ENCODE results near the gene RPAP3.

DNA sequence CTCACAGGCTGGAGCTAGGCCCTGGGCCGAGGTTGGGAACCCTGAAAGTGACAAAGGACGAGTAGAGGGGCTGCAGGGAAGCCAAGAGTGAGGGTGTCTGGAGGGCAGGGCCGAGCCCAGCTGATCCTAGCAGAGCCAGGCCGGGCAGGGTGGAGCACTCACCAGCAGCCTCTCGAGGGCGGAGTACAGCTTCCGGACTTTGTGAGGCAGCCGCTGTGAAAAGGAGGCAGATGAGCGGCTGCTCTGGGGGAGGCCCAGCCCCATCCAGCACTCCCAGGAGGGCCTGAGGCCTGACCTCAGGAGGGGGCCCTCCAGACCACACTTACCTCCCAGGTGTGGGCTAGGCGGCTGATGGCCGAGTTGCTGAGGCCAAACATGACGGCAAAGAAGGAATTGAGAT, 34.1 kb upstream of the RPAP3 start:
- TF ChIP-seq, protein P1, sequence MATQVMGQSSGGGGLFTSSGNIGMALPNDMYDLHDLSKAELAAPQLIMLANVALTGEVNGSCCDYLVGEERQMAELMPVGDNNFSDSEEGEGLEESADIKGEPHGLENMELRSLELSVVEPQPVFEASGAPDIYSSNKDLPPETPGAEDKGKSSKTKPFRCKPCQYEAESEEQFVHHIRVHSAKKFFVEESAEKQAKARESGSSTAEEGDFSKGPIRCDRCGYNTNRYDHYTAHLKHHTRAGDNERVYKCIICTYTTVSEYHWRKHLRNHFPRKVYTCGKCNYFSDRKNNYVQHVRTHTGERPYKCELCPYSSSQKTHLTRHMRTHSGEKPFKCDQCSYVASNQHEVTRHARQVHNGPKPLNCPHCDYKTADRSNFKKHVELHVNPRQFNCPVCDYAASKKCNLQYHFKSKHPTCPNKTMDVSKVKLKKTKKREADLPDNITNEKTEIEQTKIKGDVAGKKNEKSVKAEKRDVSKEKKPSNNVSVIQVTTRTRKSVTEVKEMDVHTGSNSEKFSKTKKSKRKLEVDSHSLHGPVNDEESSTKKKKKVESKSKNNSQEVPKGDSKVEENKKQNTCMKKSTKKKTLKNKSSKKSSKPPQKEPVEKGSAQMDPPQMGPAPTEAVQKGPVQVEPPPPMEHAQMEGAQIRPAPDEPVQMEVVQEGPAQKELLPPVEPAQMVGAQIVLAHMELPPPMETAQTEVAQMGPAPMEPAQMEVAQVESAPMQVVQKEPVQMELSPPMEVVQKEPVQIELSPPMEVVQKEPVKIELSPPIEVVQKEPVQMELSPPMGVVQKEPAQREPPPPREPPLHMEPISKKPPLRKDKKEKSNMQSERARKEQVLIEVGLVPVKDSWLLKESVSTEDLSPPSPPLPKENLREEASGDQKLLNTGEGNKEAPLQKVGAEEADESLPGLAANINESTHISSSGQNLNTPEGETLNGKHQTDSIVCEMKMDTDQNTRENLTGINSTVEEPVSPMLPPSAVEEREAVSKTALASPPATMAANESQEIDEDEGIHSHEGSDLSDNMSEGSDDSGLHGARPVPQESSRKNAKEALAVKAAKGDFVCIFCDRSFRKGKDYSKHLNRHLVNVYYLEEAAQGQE (IDR thresholded peaks at IDR 0.05; ENCODE audit: unreplicated experiment) = no peak
- TF ChIP-seq, protein P2, sequence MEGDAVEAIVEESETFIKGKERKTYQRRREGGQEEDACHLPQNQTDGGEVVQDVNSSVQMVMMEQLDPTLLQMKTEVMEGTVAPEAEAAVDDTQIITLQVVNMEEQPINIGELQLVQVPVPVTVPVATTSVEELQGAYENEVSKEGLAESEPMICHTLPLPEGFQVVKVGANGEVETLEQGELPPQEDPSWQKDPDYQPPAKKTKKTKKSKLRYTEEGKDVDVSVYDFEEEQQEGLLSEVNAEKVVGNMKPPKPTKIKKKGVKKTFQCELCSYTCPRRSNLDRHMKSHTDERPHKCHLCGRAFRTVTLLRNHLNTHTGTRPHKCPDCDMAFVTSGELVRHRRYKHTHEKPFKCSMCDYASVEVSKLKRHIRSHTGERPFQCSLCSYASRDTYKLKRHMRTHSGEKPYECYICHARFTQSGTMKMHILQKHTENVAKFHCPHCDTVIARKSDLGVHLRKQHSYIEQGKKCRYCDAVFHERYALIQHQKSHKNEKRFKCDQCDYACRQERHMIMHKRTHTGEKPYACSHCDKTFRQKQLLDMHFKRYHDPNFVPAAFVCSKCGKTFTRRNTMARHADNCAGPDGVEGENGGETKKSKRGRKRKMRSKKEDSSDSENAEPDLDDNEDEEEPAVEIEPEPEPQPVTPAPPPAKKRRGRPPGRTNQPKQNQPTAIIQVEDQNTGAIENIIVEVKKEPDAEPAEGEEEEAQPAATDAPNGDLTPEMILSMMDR (conservative IDR thresholded peaks at IDR 0.05; ENCODE audit: low read depth in 2 of 2) = no peak
- TF ChIP-seq EZH2phosphoT487 (IDR thresholded peaks at IDR 0.05; ENCODE audit: unreplicated experiment) (no peak), CREB1 (CRISPR knock-in tag; IDR thresholded peaks at IDR 0.05; ENCODE audit: low read depth) (no peak), EZH2 (IDR thresholded peaks at IDR 0.05; ENCODE audit: low read depth, unreplicated experiment) (no peak), POLR2AphosphoS5 (IDR thresholded peaks at IDR 0.05; ENCODE audit: low read depth) (no peak), ZNF114 (CRISPR knock-in tag; IDR thresholded peaks at IDR 0.05) (no peak), NANOG (IDR thresholded peaks at IDR 0.05; ENCODE audit: borderline replicate concordance) (no peak), JUNB (IDR thresholded peaks at IDR 0.05; ENCODE audit: unreplicated experiment) (no peak), STAT1 (IDR thresholded peaks at IDR 0.05; ENCODE audit: unreplicated experiment) (no peak), ZNF331 (CRISPR knock-in tag; IDR thresholded peaks at IDR 0.05; ENCODE audit: low read depth) (no peak)
- TF ChIP-seq, protein P3, sequence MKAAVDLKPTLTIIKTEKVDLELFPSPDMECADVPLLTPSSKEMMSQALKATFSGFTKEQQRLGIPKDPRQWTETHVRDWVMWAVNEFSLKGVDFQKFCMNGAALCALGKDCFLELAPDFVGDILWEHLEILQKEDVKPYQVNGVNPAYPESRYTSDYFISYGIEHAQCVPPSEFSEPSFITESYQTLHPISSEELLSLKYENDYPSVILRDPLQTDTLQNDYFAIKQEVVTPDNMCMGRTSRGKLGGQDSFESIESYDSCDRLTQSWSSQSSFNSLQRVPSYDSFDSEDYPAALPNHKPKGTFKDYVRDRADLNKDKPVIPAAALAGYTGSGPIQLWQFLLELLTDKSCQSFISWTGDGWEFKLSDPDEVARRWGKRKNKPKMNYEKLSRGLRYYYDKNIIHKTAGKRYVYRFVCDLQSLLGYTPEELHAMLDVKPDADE (IDR thresholded peaks at IDR 0.05) = no peak
- TF ChIP-seq, protein P4, sequence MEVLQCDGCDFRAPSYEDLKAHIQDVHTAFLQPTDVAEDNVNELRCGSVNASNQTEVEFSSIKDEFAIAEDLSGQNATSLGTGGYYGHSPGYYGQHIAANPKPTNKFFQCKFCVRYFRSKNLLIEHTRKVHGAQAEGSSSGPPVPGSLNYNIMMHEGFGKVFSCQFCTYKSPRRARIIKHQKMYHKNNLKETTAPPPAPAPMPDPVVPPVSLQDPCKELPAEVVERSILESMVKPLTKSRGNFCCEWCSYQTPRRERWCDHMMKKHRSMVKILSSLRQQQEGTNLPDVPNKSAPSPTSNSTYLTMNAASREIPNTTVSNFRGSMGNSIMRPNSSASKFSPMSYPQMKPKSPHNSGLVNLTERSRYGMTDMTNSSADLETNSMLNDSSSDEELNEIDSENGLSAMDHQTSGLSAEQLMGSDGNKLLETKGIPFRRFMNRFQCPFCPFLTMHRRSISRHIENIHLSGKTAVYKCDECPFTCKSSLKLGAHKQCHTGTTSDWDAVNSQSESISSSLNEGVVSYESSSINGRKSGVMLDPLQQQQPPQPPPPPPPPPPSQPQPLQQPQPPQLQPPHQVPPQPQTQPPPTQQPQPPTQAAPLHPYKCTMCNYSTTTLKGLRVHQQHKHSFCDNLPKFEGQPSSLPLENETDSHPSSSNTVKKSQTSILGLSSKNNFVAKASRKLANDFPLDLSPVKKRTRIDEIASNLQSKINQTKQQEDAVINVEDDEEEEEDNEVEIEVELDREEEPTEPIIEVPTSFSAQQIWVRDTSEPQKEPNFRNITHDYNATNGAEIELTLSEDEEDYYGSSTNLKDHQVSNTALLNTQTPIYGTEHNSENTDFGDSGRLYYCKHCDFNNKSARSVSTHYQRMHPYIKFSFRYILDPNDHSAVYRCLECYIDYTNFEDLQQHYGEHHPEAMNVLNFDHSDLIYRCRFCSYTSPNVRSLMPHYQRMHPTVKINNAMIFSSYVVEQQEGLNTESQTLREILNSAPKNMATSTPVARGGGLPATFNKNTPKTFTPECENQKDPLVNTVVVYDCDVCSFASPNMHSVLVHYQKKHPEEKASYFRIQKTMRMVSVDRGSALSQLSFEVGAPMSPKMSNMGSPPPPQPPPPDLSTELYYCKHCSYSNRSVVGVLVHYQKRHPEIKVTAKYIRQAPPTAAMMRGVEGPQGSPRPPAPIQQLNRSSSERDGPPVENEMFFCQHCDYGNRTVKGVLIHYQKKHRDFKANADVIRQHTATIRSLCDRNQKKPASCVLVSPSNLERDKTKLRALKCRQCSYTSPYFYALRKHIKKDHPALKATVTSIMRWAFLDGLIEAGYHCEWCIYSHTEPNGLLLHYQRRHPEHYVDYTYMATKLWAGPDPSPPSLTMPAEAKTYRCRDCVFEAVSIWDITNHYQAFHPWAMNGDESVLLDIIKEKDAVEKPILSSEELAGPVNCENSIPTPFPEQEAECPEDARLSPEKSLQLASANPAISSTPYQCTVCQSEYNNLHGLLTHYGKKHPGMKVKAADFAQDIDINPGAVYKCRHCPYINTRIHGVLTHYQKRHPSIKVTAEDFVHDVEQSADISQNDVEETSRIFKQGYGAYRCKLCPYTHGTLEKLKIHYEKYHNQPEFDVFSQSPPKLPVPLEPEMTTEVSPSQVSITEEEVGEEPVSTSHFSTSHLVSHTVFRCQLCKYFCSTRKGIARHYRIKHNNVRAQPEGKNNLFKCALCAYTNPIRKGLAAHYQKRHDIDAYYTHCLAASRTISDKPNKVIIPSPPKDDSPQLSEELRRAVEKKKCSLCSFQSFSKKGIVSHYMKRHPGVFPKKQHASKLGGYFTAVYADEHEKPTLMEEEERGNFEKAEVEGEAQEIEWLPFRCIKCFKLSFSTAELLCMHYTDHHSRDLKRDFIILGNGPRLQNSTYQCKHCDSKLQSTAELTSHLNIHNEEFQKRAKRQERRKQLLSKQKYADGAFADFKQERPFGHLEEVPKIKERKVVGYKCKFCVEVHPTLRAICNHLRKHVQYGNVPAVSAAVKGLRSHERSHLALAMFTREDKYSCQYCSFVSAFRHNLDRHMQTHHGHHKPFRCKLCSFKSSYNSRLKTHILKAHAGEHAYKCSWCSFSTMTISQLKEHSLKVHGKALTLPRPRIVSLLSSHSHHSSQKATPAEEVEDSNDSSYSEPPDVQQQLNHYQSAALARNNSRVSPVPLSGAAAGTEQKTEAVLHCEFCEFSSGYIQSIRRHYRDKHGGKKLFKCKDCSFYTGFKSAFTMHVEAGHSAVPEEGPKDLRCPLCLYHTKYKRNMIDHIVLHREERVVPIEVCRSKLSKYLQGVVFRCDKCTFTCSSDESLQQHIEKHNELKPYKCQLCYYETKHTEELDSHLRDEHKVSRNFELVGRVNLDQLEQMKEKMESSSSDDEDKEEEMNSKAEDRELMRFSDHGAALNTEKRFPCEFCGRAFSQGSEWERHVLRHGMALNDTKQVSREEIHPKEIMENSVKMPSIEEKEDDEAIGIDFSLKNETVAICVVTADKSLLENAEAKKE (CRISPR knock-in tag; IDR thresholded peaks at IDR 0.05) = no peak

Measured in GM23338 (cell line).